GM03348 (cell line): Measurements from ENCODE around the gene CGAS.
"Not testable (repeated sequence)": the region's sequence is repeated elsewhere in the genome, so short reads cannot be mapped to it uniquely, and the experiment has no call there.

Experiments
- DNase-seq: peaks from one replicate; pipeline ENCODE4 v3.0.0; 2012; ENCODE audit warnings: low spot score

CGAS gene

GRCh38 chr6:73395875-73396274, 56.2 kb downstream of the CGAS start:
- DNase-seq, result no peak

GRCh38 chr6:73394577-73395354, 57.3 kb downstream of the CGAS start, which contains the start of gene DDX43:
TSS of gene DDX43 (plus strand) at chr6:73394828. CDS start at chr6:73394906, 78 bp downstream.
- DNase-seq, result peak; percentile 9

DNA sequence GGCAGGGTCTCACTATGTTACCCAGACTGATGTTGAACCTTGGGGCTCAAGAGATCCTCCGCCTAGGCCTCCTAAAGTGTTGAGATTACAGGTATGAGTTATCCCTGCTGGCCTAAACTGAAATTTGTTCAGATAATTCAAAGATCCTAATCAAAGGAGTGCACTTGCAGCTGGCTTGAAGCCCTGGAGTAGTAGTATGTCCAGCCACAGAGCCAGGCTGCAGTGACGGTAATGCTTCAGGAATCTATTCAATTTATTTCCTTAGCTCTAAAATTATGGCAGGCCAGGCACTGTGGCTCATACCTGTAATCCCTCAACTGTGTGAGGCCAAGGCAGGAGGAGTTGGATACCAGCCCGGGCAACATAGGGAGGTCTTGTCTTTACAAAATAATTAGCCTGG, 58.8 kb downstream of the CGAS start:
- DNase-seq, result peak; percentile 12

- not testable (repeated sequence) for DNase-seq
Observed at GRCh38 chr6:73392188-73392587, 59.9 kb downstream of the CGAS start.

DNA sequence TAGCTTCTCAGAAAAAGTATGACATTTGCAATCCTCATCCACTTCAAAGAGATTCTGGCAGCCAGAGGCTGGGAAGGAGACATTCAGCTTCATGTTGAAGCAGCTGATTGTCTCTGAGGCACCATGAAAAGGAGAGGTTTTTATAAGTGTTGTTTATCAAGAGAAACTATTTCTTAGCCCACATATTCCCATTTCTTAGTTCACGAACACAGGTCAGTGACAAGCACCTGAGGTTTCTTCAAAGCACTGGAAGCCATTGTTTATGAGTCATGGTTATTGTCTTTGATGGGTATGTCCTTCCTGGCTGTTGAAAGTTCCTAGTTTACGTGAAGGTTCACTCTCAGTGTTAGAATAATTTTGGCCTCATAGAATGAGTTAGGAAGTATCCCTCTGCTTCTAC, 60.4 kb downstream of the CGAS start:
- DNase-seq, result no peak

DNA sequence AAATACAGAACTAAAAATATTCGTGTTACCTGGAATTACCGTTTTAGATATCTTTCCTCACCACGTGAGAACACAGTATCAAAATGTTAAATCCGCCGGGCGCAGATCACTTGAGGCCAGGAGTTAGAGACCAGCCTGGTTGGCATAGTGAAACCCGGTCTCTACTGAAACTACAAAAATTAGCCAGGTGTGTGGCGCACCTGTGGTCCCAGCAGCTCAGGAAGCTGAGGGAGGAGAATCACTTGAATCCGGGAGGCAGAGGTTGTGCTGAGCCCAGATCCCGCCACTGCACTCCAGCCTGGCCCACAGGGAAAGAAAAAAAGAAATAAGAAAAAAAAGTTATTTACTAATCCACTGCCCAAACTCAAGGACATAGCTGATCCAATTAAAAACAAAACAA, 62.2 kb downstream of the CGAS start:
- no peak for DNase-seq

- peak; percentile 84 for DNase-seq
Observed at GRCh38 chr6:73388800-73389512, 63.1 kb downstream of the CGAS start.

DNA sequence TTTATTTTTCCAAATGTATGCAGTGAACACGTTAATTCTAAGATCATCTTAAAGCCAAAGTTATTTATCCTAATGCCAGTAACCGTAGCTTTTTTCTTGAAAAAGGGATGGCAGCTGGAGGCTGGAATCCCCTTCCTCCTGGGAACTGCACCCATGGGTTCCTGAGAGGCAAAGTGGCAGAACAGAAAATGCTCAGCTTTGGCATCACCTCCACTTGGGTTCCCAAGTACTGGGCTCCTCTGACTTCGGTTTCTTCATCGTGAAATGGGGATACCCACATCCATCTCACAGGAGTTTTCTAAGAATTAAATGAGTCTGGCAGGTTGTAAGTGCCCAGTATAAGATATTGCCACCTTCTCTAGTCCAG, 63.7 kb downstream of the CGAS start:
- DNase-seq, result no peak

DNA sequence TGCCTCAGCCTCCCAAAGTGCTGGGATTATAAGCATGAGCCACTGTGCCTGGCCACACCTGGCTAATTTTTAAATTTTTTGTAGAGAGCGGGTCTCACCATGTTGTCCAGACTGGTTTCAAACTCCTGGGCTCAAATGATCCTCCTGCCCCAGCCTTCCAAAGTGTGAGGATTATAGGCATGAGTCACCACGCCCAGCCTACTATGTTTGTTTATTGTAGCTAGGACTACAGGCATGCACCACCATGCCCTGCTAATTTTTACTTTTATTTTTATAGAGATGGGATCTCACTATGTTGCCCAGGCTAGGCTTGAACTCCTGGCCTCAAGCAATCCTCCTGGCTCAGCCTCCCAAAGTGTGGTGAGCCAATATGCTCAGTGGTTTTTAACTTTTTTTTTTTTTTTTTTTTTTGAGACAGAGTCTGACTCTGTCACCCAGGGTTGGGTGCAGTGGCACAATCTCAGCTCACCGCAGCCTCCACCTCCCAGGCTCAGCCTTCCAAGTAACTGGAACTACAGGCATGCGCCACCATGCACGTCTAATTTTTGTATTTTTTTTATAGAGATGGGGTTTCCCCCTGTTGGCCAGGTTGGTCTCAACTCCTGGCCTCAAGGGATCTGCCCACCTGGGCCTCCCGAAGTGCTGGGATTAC, 69.5 kb downstream of the CGAS start:
- DNase-seq, result no peak

- not testable (repeated sequence) for DNase-seq
Observed at GRCh38 chr6:73381531-73381930, 70.6 kb downstream of the CGAS start.

GRCh38 chr6:73377225-73377624, 74.9 kb downstream of the CGAS start:
- DNase-seq, result no peak

DNA sequence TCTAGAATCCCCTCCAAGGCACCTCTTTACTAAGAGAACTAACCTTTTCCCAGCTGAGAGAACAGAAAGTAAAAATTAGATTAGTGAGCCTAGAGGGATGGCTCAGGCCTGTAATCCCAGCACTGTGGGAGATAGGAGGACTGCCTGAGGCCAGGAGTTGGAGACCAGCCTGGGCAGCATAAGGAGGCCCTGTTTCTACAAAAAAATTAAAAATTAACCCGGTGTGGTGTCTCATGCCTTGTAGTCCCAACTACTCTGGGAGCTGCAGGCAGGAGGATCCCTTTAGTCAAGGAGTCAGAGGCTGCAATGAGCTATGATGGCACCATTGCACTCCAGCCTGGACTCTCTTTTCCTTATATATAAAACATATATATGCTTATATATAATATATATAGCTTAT, 76.9 kb downstream of the CGAS start:
- no peak for DNase-seq
